Ishikawa (cell line): ENCODE measurements around the gene SOS1.

Source experiments
- CEBPB ChIP-seq: IDR thresholded peaks from 2 replicates; pipeline ENCODE4 v1.6.1; 2012
- EGR1 ChIP-seq: IDR thresholded peaks from 2 replicates; pipeline ENCODE4 v1.6.1; 2012
- EP300 ChIP-seq: IDR thresholded peaks from 2 replicates; pipeline ENCODE4 v1.6.1; 2012; ENCODE audit warnings: borderline replicate concordance
- RAD21 ChIP-seq: IDR thresholded peaks from 2 replicates; pipeline ENCODE4 v1.6.1; 2012; ENCODE audit warnings: low read depth
- TF ChIP-seq, protein P1 (sequence below): IDR thresholded peaks from 2 replicates; pipeline ENCODE4 v1.6.1; 2012
- TF ChIP-seq, protein P2 (sequence below): IDR thresholded peaks from 2 replicates; pipeline ENCODE4 v1.6.1; 2012; ENCODE audit warnings: low read depth, mild to moderate bottlenecking

DNA sequence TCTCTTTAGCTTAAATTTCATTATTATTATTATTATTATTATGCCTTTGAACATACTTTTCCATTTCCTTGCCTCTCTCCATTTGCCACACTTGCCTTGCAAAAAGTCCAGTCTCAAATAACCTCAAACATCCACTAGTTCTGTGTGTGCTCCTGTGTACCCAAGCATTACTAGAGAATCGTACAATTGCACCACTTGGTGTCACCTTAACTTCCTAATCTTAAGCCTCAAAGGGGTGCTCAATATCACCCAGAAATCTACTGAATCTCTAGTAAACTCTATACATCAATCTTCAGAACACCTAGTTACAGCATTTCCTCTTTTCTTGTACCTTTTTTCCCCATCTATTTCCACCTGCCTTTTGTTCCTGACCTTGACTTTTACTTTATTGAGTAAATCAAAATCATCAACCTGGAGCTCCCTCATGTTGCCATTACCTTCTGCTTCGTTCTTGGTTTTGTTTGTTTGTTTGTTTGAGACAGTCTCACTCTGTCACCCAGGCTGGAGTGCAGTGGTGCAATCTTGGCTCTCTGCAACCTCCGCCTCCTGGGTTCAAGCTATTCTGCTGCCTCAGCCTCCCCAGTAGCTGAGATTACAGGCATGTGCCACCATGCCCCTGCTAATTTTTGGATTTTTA lies 12.5 kb upstream of the SOS1 start:
- no peak for TF ChIP-seq EGR1
- TF ChIP-seq EP300: no peak
- no peak for TF ChIP-seq RAD21
- TF ChIP-seq CEBPB: no peak
- TF ChIP-seq, protein P1, sequence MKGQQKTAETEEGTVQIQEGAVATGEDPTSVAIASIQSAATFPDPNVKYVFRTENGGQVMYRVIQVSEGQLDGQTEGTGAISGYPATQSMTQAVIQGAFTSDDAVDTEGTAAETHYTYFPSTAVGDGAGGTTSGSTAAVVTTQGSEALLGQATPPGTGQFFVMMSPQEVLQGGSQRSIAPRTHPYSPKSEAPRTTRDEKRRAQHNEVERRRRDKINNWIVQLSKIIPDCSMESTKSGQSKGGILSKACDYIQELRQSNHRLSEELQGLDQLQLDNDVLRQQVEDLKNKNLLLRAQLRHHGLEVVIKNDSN: no peak
- TF ChIP-seq, protein P2, sequence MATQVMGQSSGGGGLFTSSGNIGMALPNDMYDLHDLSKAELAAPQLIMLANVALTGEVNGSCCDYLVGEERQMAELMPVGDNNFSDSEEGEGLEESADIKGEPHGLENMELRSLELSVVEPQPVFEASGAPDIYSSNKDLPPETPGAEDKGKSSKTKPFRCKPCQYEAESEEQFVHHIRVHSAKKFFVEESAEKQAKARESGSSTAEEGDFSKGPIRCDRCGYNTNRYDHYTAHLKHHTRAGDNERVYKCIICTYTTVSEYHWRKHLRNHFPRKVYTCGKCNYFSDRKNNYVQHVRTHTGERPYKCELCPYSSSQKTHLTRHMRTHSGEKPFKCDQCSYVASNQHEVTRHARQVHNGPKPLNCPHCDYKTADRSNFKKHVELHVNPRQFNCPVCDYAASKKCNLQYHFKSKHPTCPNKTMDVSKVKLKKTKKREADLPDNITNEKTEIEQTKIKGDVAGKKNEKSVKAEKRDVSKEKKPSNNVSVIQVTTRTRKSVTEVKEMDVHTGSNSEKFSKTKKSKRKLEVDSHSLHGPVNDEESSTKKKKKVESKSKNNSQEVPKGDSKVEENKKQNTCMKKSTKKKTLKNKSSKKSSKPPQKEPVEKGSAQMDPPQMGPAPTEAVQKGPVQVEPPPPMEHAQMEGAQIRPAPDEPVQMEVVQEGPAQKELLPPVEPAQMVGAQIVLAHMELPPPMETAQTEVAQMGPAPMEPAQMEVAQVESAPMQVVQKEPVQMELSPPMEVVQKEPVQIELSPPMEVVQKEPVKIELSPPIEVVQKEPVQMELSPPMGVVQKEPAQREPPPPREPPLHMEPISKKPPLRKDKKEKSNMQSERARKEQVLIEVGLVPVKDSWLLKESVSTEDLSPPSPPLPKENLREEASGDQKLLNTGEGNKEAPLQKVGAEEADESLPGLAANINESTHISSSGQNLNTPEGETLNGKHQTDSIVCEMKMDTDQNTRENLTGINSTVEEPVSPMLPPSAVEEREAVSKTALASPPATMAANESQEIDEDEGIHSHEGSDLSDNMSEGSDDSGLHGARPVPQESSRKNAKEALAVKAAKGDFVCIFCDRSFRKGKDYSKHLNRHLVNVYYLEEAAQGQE: no peak
